Panc1 (cell line): ENCODE data around the gene MSH3. TPM values are rescaled to one million over a fixed set of nuclear protein-coding genes. Genes with fewer than 3 reads are reported as not detected.

ENCODE experiments used
- ATAC-seq: fragments of 200-7000 bp; cut with Tn5 transposase; 2 replicates; pipeline ENCODE4 v1.9.1; 2020; ENCODE audit warnings: mild to moderate bottlenecking, moderate library complexity
- BruUV-seq: library from RNA; stranded (reverse); fragments of 400-500 nt; replicated peaks from 2 replicates; lab custom pipeline; 2021; lab: Mats Ljungman, UMichigan
- CTCF ChIA-PET: fragments of 300-600 bp; sonication (Branson Sonifier 250); formaldehyde crosslinking; loops from one replicate; lab custom pipeline; 2022; ENCODE audit warnings: antibody characterized with exemption; lab: Charles Lee
- POLR2A ChIA-PET: fragments of 300-600 bp; sonication (Branson Sonifier 250); formaldehyde crosslinking; loops from one replicate; lab custom pipeline; 2022; ENCODE audit warnings: antibody characterized with exemption; lab: Charles Lee
- DNase-seq: peaks from one replicate; pipeline ENCODE4 v3.0.0-alpha.2; 2010; ENCODE audit warnings: low read depth, low spot score
- H3K27ac ChIP-seq: 2 replicates; pipeline ENCODE4 v1.5.1; 2011; ENCODE audit warnings: mild to moderate bottlenecking, low read length, inconsistent platforms
- H3K27me3 ChIP-seq: fragments of 200-500 bp; sonication (Bioruptor generic); 2 replicates; pipeline ENCODE4 v1.6.0; 2014; ENCODE audit warnings: low read length, inconsistent platforms; ENCODE audit not compliant: control insufficient read depth, insufficient read depth
- H3K36me3 ChIP-seq: fragments of 200-500 bp; sonication (Bioruptor generic); 2 replicates; pipeline ENCODE4 v1.5.1; 2014; ENCODE audit warnings: inconsistent platforms, mild to moderate bottlenecking, low read length, moderate library complexity; ENCODE audit not compliant: control insufficient read depth, insufficient read depth
- H3K4me1 ChIP-seq: 2 replicates; pipeline ENCODE4 v1.5.1; 2011; ENCODE audit warnings: inconsistent platforms, mild to moderate bottlenecking, low read length, moderate library complexity; ENCODE audit not compliant: control insufficient read depth, insufficient read depth
- H3K4me3 ChIP-seq, 2 experiments: 2 replicates each; pipeline ENCODE4 v1.5.1; 2011 to 2012; ENCODE audit warnings: low read depth in 2 of 2, low read length in 2 of 2, mild to moderate bottlenecking in 2 of 2, inconsistent platforms in 1 of 2, moderate library complexity in 1 of 2
- H3K9me3 ChIP-seq: fragments of 200-500 bp; sonication (Bioruptor generic); 2 replicates; pipeline ENCODE4 v1.5.1; 2014; ENCODE audit warnings: low read depth, mild to moderate bottlenecking, inconsistent platforms, low read length, moderate library complexity; ENCODE audit not compliant: control insufficient read depth, insufficient read depth
- POLR2AphosphoS5 ChIP-seq: IDR thresholded peaks from 2 replicates; pipeline ENCODE4 v1.6.1; 2012; ENCODE audit warnings: mild to moderate bottlenecking, low read depth, low read length, moderate library complexity
- SIN3A ChIP-seq: IDR thresholded peaks from 2 replicates; pipeline ENCODE4 v1.6.1; 2012; ENCODE audit warnings: low read depth, mild to moderate bottlenecking, low read length, moderate library complexity, borderline replicate concordance; ENCODE audit not compliant: insufficient read depth
- TCF7L2 ChIP-seq: IDR thresholded peaks from 2 replicates; pipeline ENCODE4 v1.6.1; 2011; ENCODE audit warnings: mild to moderate bottlenecking, low read depth, low read length, inconsistent platforms
- in situ Hi-C: cut with HindIII; loops from 2 replicates; pipeline ENCODE4 v1.10.0; 2016; ENCODE audit warnings: low sequenced_read_pairs, low pct_unique_long_range_greater_than_20kb
- intact Hi-C: fragments of 100-400 bp; cut with micrococcal nuclease; formaldehyde crosslinking; loops from one replicate; pipeline ENCODE4 v1.10.0; 2022; ENCODE audit not compliant: unreplicated experiment
- total RNA-seq: library from RNA; stranded (reverse); gene quantifications from one replicate; pipeline ENCODE4 v1.2.1, GENCODE V29; 2021; ENCODE audit not compliant: unreplicated experiment
- TF ChIP-seq, protein P1 (sequence below), 2 experiments: IDR thresholded peaks; 2 replicates each; pipeline ENCODE4 v1.6.1; 2011 to 2012; ENCODE audit warnings: low read depth in 2 of 2, control low read depth in 1 of 2, low read length in 1 of 2, mild to moderate bottlenecking in 1 of 2, moderate library complexity in 1 of 2; ENCODE audit not compliant: insufficient read depth in 1 of 2
- TF ChIP-seq, protein P2 (sequence below): fragments of 450-650 bp; IDR thresholded peaks from 2 replicates; pipeline ENCODE4 v1.5.1; 2017; ENCODE audit warnings: mild to moderate bottlenecking

MSH3 gene
- total RNA-seq, 1 experiment from 2014 or later, result 18.9 TPM

DNA sequence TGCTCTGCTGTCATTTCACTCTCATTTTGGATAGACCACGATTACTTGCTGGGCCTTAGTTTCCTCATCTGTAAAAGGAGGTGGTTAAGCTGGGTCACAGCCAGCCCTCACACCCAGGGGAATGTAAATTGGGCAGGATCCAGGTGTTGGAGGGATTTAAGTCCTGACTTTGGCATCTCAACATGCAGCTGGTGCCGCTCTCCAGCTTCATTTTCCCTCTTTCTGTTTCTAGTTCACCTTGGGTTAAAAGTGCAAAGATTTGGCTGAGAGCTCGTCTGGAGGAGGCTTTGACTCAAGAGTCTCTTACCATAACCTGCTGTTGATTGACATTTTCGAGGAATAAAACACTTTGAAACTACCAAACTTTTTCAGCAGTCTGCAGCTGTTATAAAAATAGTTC lies 144.6 kb downstream of the MSH3 start:
- Histone ChIP-seq H3K36me3 (no peaks in the 10 kb centered on the region), H3K27me3 (no peaks in the 10 kb centered on the region), H3K4me3 (no peak overlapping the region), H3K4me1 (no peaks in the 10 kb centered on the region), H3K9me3 (no peaks in the 10 kb centered on the region), H3K27ac (no peak overlapping the region)
- intact Hi-C loops, result no loop called here
- POLR2A ChIA-PET, result no interaction called here
- in situ Hi-C loops, result no loop called here
- DNase-seq, result no peak
- CTCF ChIA-PET, result interaction anchor here (0.7 kb wide), 1 partner anchor 1449 kb away, joined by 4 read pairs; no protein-coding TSS in a partner anchor
- ATAC-seq, result no peak
- TF ChIP-seq, protein P1, sequence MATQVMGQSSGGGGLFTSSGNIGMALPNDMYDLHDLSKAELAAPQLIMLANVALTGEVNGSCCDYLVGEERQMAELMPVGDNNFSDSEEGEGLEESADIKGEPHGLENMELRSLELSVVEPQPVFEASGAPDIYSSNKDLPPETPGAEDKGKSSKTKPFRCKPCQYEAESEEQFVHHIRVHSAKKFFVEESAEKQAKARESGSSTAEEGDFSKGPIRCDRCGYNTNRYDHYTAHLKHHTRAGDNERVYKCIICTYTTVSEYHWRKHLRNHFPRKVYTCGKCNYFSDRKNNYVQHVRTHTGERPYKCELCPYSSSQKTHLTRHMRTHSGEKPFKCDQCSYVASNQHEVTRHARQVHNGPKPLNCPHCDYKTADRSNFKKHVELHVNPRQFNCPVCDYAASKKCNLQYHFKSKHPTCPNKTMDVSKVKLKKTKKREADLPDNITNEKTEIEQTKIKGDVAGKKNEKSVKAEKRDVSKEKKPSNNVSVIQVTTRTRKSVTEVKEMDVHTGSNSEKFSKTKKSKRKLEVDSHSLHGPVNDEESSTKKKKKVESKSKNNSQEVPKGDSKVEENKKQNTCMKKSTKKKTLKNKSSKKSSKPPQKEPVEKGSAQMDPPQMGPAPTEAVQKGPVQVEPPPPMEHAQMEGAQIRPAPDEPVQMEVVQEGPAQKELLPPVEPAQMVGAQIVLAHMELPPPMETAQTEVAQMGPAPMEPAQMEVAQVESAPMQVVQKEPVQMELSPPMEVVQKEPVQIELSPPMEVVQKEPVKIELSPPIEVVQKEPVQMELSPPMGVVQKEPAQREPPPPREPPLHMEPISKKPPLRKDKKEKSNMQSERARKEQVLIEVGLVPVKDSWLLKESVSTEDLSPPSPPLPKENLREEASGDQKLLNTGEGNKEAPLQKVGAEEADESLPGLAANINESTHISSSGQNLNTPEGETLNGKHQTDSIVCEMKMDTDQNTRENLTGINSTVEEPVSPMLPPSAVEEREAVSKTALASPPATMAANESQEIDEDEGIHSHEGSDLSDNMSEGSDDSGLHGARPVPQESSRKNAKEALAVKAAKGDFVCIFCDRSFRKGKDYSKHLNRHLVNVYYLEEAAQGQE (IDR thresholded peaks at IDR 0.05; ENCODE audit: insufficient read depth in 1 of 2, low read depth in 2 of 2, low read length in 1 of 2), result no peak
- TF ChIP-seq POLR2AphosphoS5 (no peak), TCF7L2 (no peak), SIN3A (no peak)
- TF ChIP-seq, protein P2, sequence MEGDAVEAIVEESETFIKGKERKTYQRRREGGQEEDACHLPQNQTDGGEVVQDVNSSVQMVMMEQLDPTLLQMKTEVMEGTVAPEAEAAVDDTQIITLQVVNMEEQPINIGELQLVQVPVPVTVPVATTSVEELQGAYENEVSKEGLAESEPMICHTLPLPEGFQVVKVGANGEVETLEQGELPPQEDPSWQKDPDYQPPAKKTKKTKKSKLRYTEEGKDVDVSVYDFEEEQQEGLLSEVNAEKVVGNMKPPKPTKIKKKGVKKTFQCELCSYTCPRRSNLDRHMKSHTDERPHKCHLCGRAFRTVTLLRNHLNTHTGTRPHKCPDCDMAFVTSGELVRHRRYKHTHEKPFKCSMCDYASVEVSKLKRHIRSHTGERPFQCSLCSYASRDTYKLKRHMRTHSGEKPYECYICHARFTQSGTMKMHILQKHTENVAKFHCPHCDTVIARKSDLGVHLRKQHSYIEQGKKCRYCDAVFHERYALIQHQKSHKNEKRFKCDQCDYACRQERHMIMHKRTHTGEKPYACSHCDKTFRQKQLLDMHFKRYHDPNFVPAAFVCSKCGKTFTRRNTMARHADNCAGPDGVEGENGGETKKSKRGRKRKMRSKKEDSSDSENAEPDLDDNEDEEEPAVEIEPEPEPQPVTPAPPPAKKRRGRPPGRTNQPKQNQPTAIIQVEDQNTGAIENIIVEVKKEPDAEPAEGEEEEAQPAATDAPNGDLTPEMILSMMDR, result no peak
- no TSS peak for BruUV-seq

DNA sequence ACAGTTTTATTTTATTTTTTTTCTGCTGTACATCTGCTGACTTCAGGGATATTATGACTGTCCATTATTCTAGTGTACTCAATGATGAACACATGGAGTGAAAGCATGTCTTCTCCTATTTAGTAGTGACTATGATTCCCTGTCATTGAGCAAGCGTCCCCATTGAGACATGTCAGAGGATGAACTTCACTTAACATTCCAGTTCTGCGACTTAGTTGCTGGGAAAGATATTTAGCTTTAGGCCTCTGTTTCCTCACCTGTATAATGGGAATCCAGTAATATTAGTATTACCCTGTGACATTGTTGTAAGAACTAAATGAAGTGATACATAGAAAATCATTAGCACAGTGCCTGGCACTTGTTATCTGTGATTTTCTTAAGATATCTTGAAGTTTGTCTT lies 145.1 kb downstream of the MSH3 start:
- POLR2A ChIA-PET, result no interaction called here

More for the DNA sequence above, 145.1 kb downstream of the MSH3 start:
- intact Hi-C loops (no loop called here), in situ Hi-C loops (no loop called here)
- no peak overlapping the region for H3K27ac ChIP-seq
- no TSS peak for BruUV-seq
- H3K4me1 ChIP-seq, result no peaks in the 10 kb centered on the region
- no peak overlapping the region for H3K4me3 ChIP-seq
- no peaks in the 10 kb centered on the region for H3K9me3 ChIP-seq
- no peak for DNase-seq
- H3K27me3 ChIP-seq, result no peaks in the 10 kb centered on the region
- TF ChIP-seq POLR2AphosphoS5 (no peak), TCF7L2 (no peak), SIN3A (no peak)
- TF ChIP-seq, protein P2, result no peak
- TF ChIP-seq, protein P1 (IDR thresholded peaks at IDR 0.05; ENCODE audit: insufficient read depth in 1 of 2, low read depth in 2 of 2, low read length in 1 of 2), result no peak
- H3K36me3 ChIP-seq, result no peaks in the 10 kb centered on the region
- CTCF ChIA-PET, result interaction anchor here (0.5 to 0.7 kb wide), 2 partner anchors 21 to 1448 kb away, joined by 4 to 5 read pairs; no protein-coding TSS in a partner anchor
- no peak for ATAC-seq
